ENCODE data around the gene ALOXE3.

DNA sequence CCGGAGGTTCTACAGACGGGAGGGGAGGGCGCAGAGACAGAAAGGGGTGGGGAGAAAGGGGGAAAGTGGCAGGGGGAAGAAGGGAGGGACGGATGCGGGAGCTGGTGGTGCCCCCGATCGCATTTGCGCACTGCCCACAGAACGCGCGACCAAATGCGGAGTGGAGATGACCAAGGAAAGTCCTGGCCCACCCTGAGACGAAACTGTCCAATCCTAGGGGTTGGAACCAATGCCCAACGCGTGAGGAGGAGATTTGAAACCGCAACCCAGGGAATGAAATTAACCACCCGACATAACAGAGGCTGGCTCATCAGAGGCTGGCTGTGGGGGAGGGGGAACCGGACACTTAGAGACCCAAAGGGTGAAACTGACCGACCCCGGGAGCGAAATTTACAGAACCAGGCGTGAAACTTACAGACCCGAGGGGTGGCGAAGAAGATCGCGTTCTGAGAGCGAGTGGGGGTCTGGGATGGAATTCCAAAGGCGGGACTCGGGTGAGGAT is 4.2 kb upstream of the ALOXE3 start:
- TF ChIP-seq GATA2 (IDR thresholded peaks at IDR 0.05; ENCODE audit: low read depth, low read length), result no peak
- no peak for TF ChIP-seq GATA3 (IDR thresholded peaks at IDR 0.05; ENCODE audit: low read depth, low read length)

Data from SH-SY5Y (cell line).